ENCODE results near the gene DNAAF1.

GRCh38 chr16:84226026-84226425 is 80.9 kb downstream of the DNAAF1 start:
- TF ChIP-seq CTCF (conservative IDR thresholded peaks at IDR 0.05; ENCODE audit: low read depth, low read length) (no peak), SMC3 (IDR thresholded peaks at IDR 0.05; ENCODE audit: low read depth, low read length) (no peak), USF2 (IDR thresholded peaks at IDR 0.05; ENCODE audit: low read depth, low read length) (no peak), MAFK (IDR thresholded peaks at IDR 0.05; ENCODE audit: low read depth, low read length) (no peak), RAD21 (IDR thresholded peaks at IDR 0.05; ENCODE audit: low read length) (no peak), POLR2A (IDR thresholded peaks at IDR 0.05; ENCODE audit: low read depth, low read length) (no peak)
